H9 (cell line): ENCODE measurements around the gene PATL2. TPM values are rescaled to one million over a fixed set of nuclear protein-coding genes. Genes with fewer than 3 reads are reported as not detected.

Experiments used
- DNase-seq: peaks from one replicate; pipeline ENCODE4 v3.0.0-alpha.2; 2017
- H2AFZ ChIP-seq: one replicate; pipeline ENCODE4 v1.6.1; 2013; ENCODE audit warnings: mild to moderate bottlenecking, low read length, control low read depth, moderate library complexity
- H2AK5ac ChIP-seq: 2 replicates; pipeline ENCODE4 v1.6.1; 2013; ENCODE audit warnings: low read length, control low read depth, mixed read lengths; ENCODE audit not compliant: insufficient read length
- H2BK120ac ChIP-seq: one replicate; pipeline ENCODE4 v1.6.1; 2013; ENCODE audit warnings: low read depth, mild to moderate bottlenecking, low read length, control low read depth, inconsistent platforms; ENCODE audit not compliant: poor library complexity, severe bottlenecking
- H2BK12ac ChIP-seq: 2 replicates; pipeline ENCODE4 v1.6.1; 2013; ENCODE audit warnings: low read length, control low read depth, mixed read lengths, low read depth; ENCODE audit not compliant: insufficient read length
- H2BK15ac ChIP-seq: 2 replicates; pipeline ENCODE4 v1.6.1; 2013; ENCODE audit warnings: low read depth, low read length, control low read depth
- H2BK20ac ChIP-seq: one replicate; pipeline ENCODE4 v1.6.1; 2013; ENCODE audit warnings: low read depth, mild to moderate bottlenecking, low read length, control low read depth, inconsistent platforms; ENCODE audit not compliant: poor library complexity, severe bottlenecking
- H2BK5ac ChIP-seq: 2 replicates; pipeline ENCODE4 v1.6.1; 2013; ENCODE audit warnings: low read length, control low read depth, mixed read lengths; ENCODE audit not compliant: insufficient read length
- H3K14ac ChIP-seq: 2 replicates; pipeline ENCODE4 v1.6.1; 2013; ENCODE audit warnings: low read length, control low read depth; ENCODE audit not compliant: insufficient read depth
- H3K18ac ChIP-seq: 2 replicates; pipeline ENCODE4 v1.6.1; 2013; ENCODE audit warnings: low read depth, mild to moderate bottlenecking, mixed read lengths, low read length, control low read depth; ENCODE audit not compliant: insufficient read length
- H3K23ac ChIP-seq: 2 replicates; pipeline ENCODE4 v1.6.1; 2013; ENCODE audit warnings: low read length, control low read depth, mixed read lengths, low read depth; ENCODE audit not compliant: insufficient read length
- H3K23me2 ChIP-seq: 2 replicates; pipeline ENCODE4 v1.6.1; 2013; ENCODE audit warnings: low read depth, mild to moderate bottlenecking, mixed read lengths, low read length, control low read depth; ENCODE audit not compliant: insufficient read length, poor library complexity, severe bottlenecking
- H3K27ac ChIP-seq: 2 replicates; pipeline ENCODE4 v1.5.1; 2013; ENCODE audit warnings: low read length, control low read depth, mixed read lengths, low read depth; ENCODE audit not compliant: insufficient read length
- H3K27me3 ChIP-seq: 2 replicates; pipeline ENCODE4 v1.6.1; 2013; ENCODE audit warnings: low read length, control low read depth, inconsistent platforms; ENCODE audit not compliant: insufficient read depth
- H3K4ac ChIP-seq: 2 replicates; pipeline ENCODE4 v1.6.1; 2013; ENCODE audit warnings: low read depth, mild to moderate bottlenecking, control low read depth, inconsistent platforms, low read length, moderate library complexity
- H3K4me1 ChIP-seq: 2 replicates; pipeline ENCODE4 v1.6.1; 2013; ENCODE audit warnings: low read length, control low read depth, inconsistent platforms; ENCODE audit not compliant: insufficient read depth
- H3K4me2 ChIP-seq: 2 replicates; pipeline ENCODE4 v1.6.1; 2013; ENCODE audit warnings: low read length, control low read depth, mixed read lengths; ENCODE audit not compliant: insufficient read length, insufficient read depth
- H3K56ac ChIP-seq: 2 replicates; pipeline ENCODE4 v1.6.1; 2013; ENCODE audit warnings: low read depth, mild to moderate bottlenecking, mixed read lengths, low read length, control low read depth; ENCODE audit not compliant: insufficient read length
- H3K79me1 ChIP-seq: 2 replicates; pipeline ENCODE4 v1.6.1; 2013; ENCODE audit warnings: low read depth, mild to moderate bottlenecking, moderate library complexity, low read length, control low read depth, inconsistent platforms; ENCODE audit not compliant: insufficient read depth, poor library complexity, severe bottlenecking
- H3K79me2 ChIP-seq: 2 replicates; pipeline ENCODE4 v1.6.1; 2013; ENCODE audit warnings: low read length, control low read depth, inconsistent platforms; ENCODE audit not compliant: insufficient read depth
- H3K9ac ChIP-seq: 2 replicates; pipeline ENCODE4 v1.6.1; 2013; ENCODE audit warnings: low read length, control low read depth, mixed read lengths; ENCODE audit not compliant: insufficient read length; ENCODE audit errors: extremely low read depth
- H3K9me3 ChIP-seq: one replicate; pipeline ENCODE4 v1.6.1; 2013; ENCODE audit warnings: low read depth, low read length, inconsistent platforms; ENCODE audit not compliant: control insufficient read depth
- H3T11ph ChIP-seq: one replicate; pipeline ENCODE4 v1.6.1; 2013; ENCODE audit warnings: mild to moderate bottlenecking, low read length, control low read depth, inconsistent platforms
- H4K20me1 ChIP-seq: one replicate; pipeline ENCODE4 v1.6.1; 2013; ENCODE audit not compliant: control insufficient read depth, insufficient read length, insufficient read depth
- H4K5ac ChIP-seq: 2 replicates; pipeline ENCODE4 v1.6.1; 2013; ENCODE audit warnings: low read depth, mild to moderate bottlenecking, mixed read lengths, low read length, control low read depth; ENCODE audit not compliant: insufficient read length
- H4K8ac ChIP-seq: replicated peaks from 2 replicates; pipeline ENCODE4 v1.6.1; 2013; ENCODE audit warnings: low read length, control low read depth, mixed read lengths, low read depth; ENCODE audit not compliant: insufficient read length
- H4K91ac ChIP-seq: 2 replicates; pipeline ENCODE4 v1.6.1; 2013; ENCODE audit warnings: low read depth, mild to moderate bottlenecking, moderate library complexity, mixed read lengths, low read length, control low read depth; ENCODE audit not compliant: insufficient read length
- H3K27ac Mint-ChIP-seq, 3 experiments: 2 replicates in 2 of 3; 3 replicates in 1 of 3; pipeline ENCODE4 v1.8.0; 2020 to 2021; ENCODE audit warnings: mixed read lengths in 3 of 3, mild to moderate bottlenecking in 1 of 3, moderate library complexity in 1 of 3
- H3K27me3 Mint-ChIP-seq: 2 replicates; pipeline ENCODE4 v1.8.0; 2021; ENCODE audit warnings: low read depth, mild to moderate bottlenecking, moderate library complexity, mixed read lengths
- H3K36me3 Mint-ChIP-seq, 3 experiments: 2 replicates in 2 of 3; 3 replicates in 1 of 3; pipeline ENCODE4 v1.8.0; 2020 to 2021; ENCODE audit warnings: low read depth in 3 of 3, mixed read lengths in 3 of 3; ENCODE audit not compliant: insufficient read depth in 1 of 3
- H3K4me1 Mint-ChIP-seq, 2 experiments: 2 replicates each; pipeline ENCODE4 v1.8.0; 2020; ENCODE audit warnings: mixed read lengths in 2 of 2
- H3K4me3 Mint-ChIP-seq, 2 experiments: 2 replicates in 1 of 2; 3 replicates in 1 of 2; pipeline ENCODE4 v1.8.0; 2020 to 2021; ENCODE audit warnings: mild to moderate bottlenecking in 2 of 2, mixed read lengths in 2 of 2, moderate library complexity in 1 of 2
- H3K9me3 Mint-ChIP-seq, 2 experiments: 2 replicates in 1 of 2; 3 replicates in 1 of 2; pipeline ENCODE4 v1.8.0; 2020; ENCODE audit warnings: mild to moderate bottlenecking in 2 of 2, mixed read lengths in 2 of 2, moderate library complexity in 1 of 2
- CTCF ChIP-seq: fragments of 200-600 bp; sonication (generic); conservative IDR thresholded peaks from 3 replicates; pipeline ENCODE4 v1.8.0; 2021; ENCODE audit warnings: antibody characterized with exemption, mild to moderate bottlenecking
- WGBS: extraction: QIAGEN DNeasy Blood & Tissue Kit; methylation state at CpG from one replicate; pipeline ENCODE4 v1.1.7; 2013; ENCODE audit warnings: missing lambda C conversion rate, low lambda C conversion rate, mixed read lengths; ENCODE audit not compliant: insufficient read length; ENCODE audit errors: extremely low coverage; 5-methylcytosine and 5-hydroxymethylcytosine counted together
- total RNA-seq: library from RNA; stranded (reverse); gene quantifications from 2 replicates; pipeline ENCODE4 v1.2.1, GENCODE V29; 2021

PATL2 gene
- total RNA-seq, 1 experiment from 2014 or later = 0.46 TPM

- H2BK15ac ChIP-seq = no peak overlapping the region
- H3K27me3 ChIP-seq = no peaks in the 10 kb centered on the region
- no peak for TF ChIP-seq CTCF
- no peaks in the 10 kb centered on the region for H3K79me2 ChIP-seq
- no peak overlapping the region for H2BK12ac ChIP-seq
- no peak overlapping the region for H3K4me2 ChIP-seq
- no peaks in the 10 kb centered on the region for H3K4me1 ChIP-seq
- no peaks in the 10 kb centered on the region for H3K79me1 ChIP-seq
- H2BK5ac ChIP-seq = no peak overlapping the region
- no peak overlapping the region for H4K91ac ChIP-seq
- H4K5ac ChIP-seq = no peak overlapping the region
- no peaks in the 10 kb centered on the region for H3K9me3 ChIP-seq
- H3K27me3 Mint-ChIP-seq = no peaks in the 10 kb centered on the region
- no peaks in the 10 kb centered on the region for H4K20me1 ChIP-seq
- no peak overlapping the region for H3T11ph ChIP-seq
- WGBS = no CpG with 5 or more reads among the region's 3 CpGs
- H3K27ac Mint-ChIP-seq = 0 out of 7 replicates have a peak overlapping the region, but pooled peaks of 1 of the 3 experiments have one; percentile 34
- no peak overlapping the region for H3K4me3 Mint-ChIP-seq
- H2AFZ ChIP-seq = no peak overlapping the region
- peaks cover 9 to 49% (median 42%) of the 10 kb centered on the region in 3 experiments; a peak in 6 of 7 replicates for H3K36me3 Mint-ChIP-seq
- H3K56ac ChIP-seq = no peak overlapping the region
- no peak overlapping the region for H3K27ac ChIP-seq
- H2BK120ac ChIP-seq = no peak overlapping the region
- H3K9me3 Mint-ChIP-seq = no peaks in the 10 kb centered on the region
- H2AK5ac ChIP-seq = no peak overlapping the region
- peaks cover 2% of the 10 kb centered on the region in 2 experiments; a peak in 3 of 4 replicates for H3K4me1 Mint-ChIP-seq
- no peaks in the 10 kb centered on the region for H3K23me2 ChIP-seq
- no peak overlapping the region for H4K8ac ChIP-seq
- no peak overlapping the region for H3K9ac ChIP-seq
- no peak overlapping the region for H3K14ac ChIP-seq
- H3K4ac ChIP-seq = no peak overlapping the region
- no peak overlapping the region for H3K23ac ChIP-seq
- DNase-seq = no peak
- no peak overlapping the region for H2BK20ac ChIP-seq
- no peak overlapping the region for H3K18ac ChIP-seq
Observed at GRCh38 chr15:44656913-44657312, 54.2 kb downstream of the PATL2 start.
